Brain microvascular endothelial cell (primary cell): ENCODE measurements around the gene GTF2A2.
A peak's percentile ranks its signal among the peaks of the same experiment; 100 is the strongest.

Experiments used
- DNase-seq: peaks from one replicate; pipeline ENCODE4 v3.0.0-alpha.2; 2020
- H3K27ac ChIP-seq: fragments of 250-450 bp; sonication (Bioruptor Pico); 2 replicates; pipeline ENCODE4 v1.5.1; 2020; ENCODE audit warnings: mild to moderate bottlenecking, moderate library complexity
- H3K27me3 ChIP-seq: fragments of 250-450 bp; sonication (Bioruptor Pico); replicated peaks from 2 replicates; pipeline ENCODE4 v1.5.1; 2020; ENCODE audit warnings: mild to moderate bottlenecking
- H3K36me3 ChIP-seq: fragments of 250-450 bp; sonication (Bioruptor Pico); replicated peaks from 2 replicates; pipeline ENCODE4 v1.5.1; 2020; ENCODE audit warnings: mild to moderate bottlenecking
- H3K4me3 ChIP-seq: 2 replicates; pipeline ENCODE4 v1.5.1; 2011; ENCODE audit warnings: low read depth, mild to moderate bottlenecking, control low read depth, low read length, moderate library complexity
- CTCF ChIP-seq: IDR thresholded peaks from 2 replicates; pipeline ENCODE4 v1.5.1; 2011; ENCODE audit warnings: low read depth, mild to moderate bottlenecking, moderate library complexity, low read length, control low read depth, inconsistent platforms; ENCODE audit errors: missing control alignments
- in situ Hi-C: cut with HindIII; loops from 2 replicates; pipeline ENCODE4 v1.10.0; 2017; ENCODE audit warnings: low sequenced_read_pairs, low pct_ligation_motif_present

The GTF2A2 gene

DNA sequence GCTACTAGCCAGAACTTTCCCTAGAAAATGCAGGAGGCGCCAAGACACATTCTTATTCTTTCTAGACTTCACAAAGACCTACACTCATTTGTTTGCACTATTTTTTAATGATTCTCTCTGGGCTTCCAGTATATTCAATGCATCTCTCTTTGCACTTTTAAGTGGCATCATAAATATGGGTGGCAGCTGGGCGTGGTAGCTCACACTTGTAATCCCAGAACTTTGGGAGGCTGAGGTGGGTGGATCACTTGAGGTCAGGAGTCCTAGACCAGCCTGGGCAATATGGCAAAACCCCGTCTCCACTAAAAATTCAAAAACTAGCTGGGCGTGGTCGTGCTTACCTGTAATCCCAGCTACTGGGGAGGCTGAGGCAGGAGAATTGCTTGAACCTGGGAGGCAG, 51.3 kb downstream of the GTF2A2 start:
- Histone ChIP-seq H3K27me3 (no peaks in the 10 kb centered on the region), H3K36me3 (no peaks in the 10 kb centered on the region), H3K4me3 (no peak overlapping the region), H3K27ac (no peak overlapping the region)
- no peak for TF ChIP-seq CTCF
- DNase-seq = no peak
- in situ Hi-C loops = no loop called here

- TF ChIP-seq CTCF = no peak
- Histone ChIP-seq H3K36me3 (no peaks in the 10 kb centered on the region), H3K27me3 (no peaks in the 10 kb centered on the region), H3K27ac (no peak overlapping the region), H3K4me3 (no peak overlapping the region)
- no peak for DNase-seq
- in situ Hi-C loops = no loop called here
Measured at GRCh38 chr15:59598461-59598860, 58.9 kb downstream of the GTF2A2 start.

- in situ Hi-C loops = no loop called here
- no peak for TF ChIP-seq CTCF
- no peak overlapping the region for H3K4me3 ChIP-seq
- no peaks in the 10 kb centered on the region for H3K36me3 ChIP-seq
- H3K27ac ChIP-seq = no peak overlapping the region
- H3K27me3 ChIP-seq = no peaks in the 10 kb centered on the region
- DNase-seq = no peak
Measured at GRCh38 chr15:59596640-59597039, 60.7 kb downstream of the GTF2A2 start.

DNA sequence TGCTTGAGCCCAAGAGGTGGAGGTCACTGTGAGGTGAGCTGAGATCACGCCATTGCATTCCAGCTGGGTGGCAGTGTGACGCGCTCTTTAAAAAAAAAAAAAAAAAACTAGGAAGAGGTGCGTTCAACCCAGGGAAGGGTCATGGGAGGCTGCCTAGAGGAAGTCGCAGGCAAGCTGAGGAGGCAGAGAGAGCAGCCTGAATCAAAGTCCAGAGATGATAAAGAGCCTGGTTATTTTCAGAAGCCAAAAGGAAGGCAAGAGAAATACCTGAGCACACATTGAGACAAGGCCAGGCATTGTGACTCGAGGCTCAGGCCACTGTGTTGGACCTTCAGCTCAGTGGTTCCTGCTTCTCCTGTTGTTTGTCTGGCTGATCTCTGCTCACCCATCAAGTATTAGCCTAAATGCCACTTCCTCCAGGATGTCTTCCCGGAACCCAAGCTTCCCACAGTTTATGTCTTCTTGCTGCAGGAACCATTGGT, 61.8 kb downstream of the GTF2A2 start:
- in situ Hi-C loops = no loop called here
- Histone ChIP-seq H3K27ac (no peak overlapping the region), H3K4me3 (no peak overlapping the region), H3K27me3 (no peaks in the 10 kb centered on the region), H3K36me3 (no peaks in the 10 kb centered on the region)
- no peak for DNase-seq
- no peak for TF ChIP-seq CTCF

GRCh38 chr15:59594991-59595390, 62.3 kb downstream of the GTF2A2 start:
- no peak for DNase-seq
- Histone ChIP-seq H3K4me3 (no peak overlapping the region), H3K27ac (peak overlapping the region; percentile 81), H3K36me3 (no peaks in the 10 kb centered on the region), H3K27me3 (no peaks in the 10 kb centered on the region)
- in situ Hi-C loops = no loop called here
- no peak for TF ChIP-seq CTCF

GRCh38 chr15:59594493-59594942, 62.8 kb downstream of the GTF2A2 start:
- Histone ChIP-seq H3K27ac (peak overlapping the region; percentile 81), H3K4me3 (no peak overlapping the region), H3K27me3 (no peaks in the 10 kb centered on the region), H3K36me3 (no peaks in the 10 kb centered on the region)
- no peak for TF ChIP-seq CTCF
- in situ Hi-C loops = no loop called here
- DNase-seq = peak; percentile 90
